Osteoblast (primary cell): Measurements from ENCODE around the gene MYO5B. TPM values are rescaled to one million over a fixed set of nuclear protein-coding genes. Genes with fewer than 3 reads are reported as not detected.

Experiments used
- DNase-seq: peaks from one replicate; pipeline ENCODE4 v3.0.0; 2011; ENCODE audit warnings: low spot score, mixed read lengths; ENCODE audit not compliant: insufficient read length; ENCODE audit errors: missing footprints
- H2AFZ ChIP-seq: 2 replicates; pipeline ENCODE4 v1.6.0; 2011; ENCODE audit warnings: mild to moderate bottlenecking, low read length
- H3K27ac ChIP-seq: 2 replicates; pipeline ENCODE4 v1.5.1; 2011; ENCODE audit warnings: mild to moderate bottlenecking, low read depth, low read length, moderate library complexity
- H3K27me3 ChIP-seq: 2 replicates; pipeline ENCODE4 v1.6.0; 2012; ENCODE audit warnings: mild to moderate bottlenecking, control low read depth, inconsistent platforms, low read length, moderate library complexity; ENCODE audit not compliant: insufficient read depth
- H3K36me3 ChIP-seq: 2 replicates; pipeline ENCODE4 v1.5.1; 2011; ENCODE audit warnings: mild to moderate bottlenecking, low read length, control low read depth, moderate library complexity; ENCODE audit not compliant: insufficient read depth
- H3K4me1 ChIP-seq: 2 replicates; pipeline ENCODE4 v1.5.1; 2011; ENCODE audit warnings: mild to moderate bottlenecking, low read length, control low read depth, moderate library complexity; ENCODE audit not compliant: insufficient read depth
- H3K4me2 ChIP-seq: 2 replicates; pipeline ENCODE4 v1.6.0; 2011; ENCODE audit warnings: mild to moderate bottlenecking, low read length; ENCODE audit not compliant: insufficient read depth
- H3K4me3 ChIP-seq: fragments of 200-600 bp; sonication (generic); 3 replicates; pipeline ENCODE4 v1.5.1; 2012; ENCODE audit warnings: mild to moderate bottlenecking, low read length, inconsistent platforms; ENCODE audit not compliant: insufficient read depth
- H3K79me2 ChIP-seq: 2 replicates; pipeline ENCODE4 v1.6.0; 2012; ENCODE audit warnings: mild to moderate bottlenecking, low read length, control low read depth, inconsistent platforms; ENCODE audit not compliant: insufficient read depth
- H3K9me3 ChIP-seq: 2 replicates; pipeline ENCODE4 v1.5.1; 2011; ENCODE audit warnings: low read depth, low read length, control low read depth
- H4K20me1 ChIP-seq: 2 replicates; pipeline ENCODE4 v1.6.0; 2012; ENCODE audit warnings: mild to moderate bottlenecking, low read length, control low read depth; ENCODE audit not compliant: insufficient read depth
- CTCF ChIP-seq: IDR thresholded peaks from 2 replicates; pipeline ENCODE4 v1.5.1; 2011; ENCODE audit warnings: mild to moderate bottlenecking, low read depth, low read length, moderate library complexity; ENCODE audit errors: extremely low read depth
- total RNA-seq: library from RNA; depleted of rRNA; stranded (reverse); fragments of >200 nt; gene quantifications from 2 replicates; pipeline ENCODE4 v1.2.3, GENCODE V29; 2012

The MYO5B gene
- total RNA-seq, 1 donor: 0.36 TPM

DNA sequence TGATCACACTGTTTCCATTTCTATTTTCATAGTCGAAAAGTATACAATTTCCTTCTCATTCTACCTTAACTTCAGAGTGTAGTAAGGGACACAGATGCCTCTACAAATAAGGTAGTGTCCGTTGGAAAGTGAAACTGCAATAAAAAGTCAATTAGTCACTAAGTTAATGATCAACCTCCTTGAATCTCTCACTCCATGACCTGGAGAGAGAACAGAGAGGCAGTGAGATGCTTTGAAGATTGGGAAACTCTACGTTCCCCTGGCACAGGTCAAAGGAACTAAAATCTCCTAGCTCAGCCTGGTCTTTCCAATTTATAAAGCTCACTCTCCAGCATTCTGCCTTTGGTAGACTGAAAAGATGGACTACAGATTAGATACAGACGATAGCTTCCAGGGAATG, 227.8 kb downstream of the MYO5B start:
- H3K79me2 ChIP-seq: no peaks in the 10 kb centered on the region
- no peak for TF ChIP-seq CTCF
- H3K36me3 ChIP-seq: no peaks in the 10 kb centered on the region
- no peaks in the 10 kb centered on the region for H3K27me3 ChIP-seq
- no peak overlapping the region for H2AFZ ChIP-seq
- no peak overlapping the region for H3K27ac ChIP-seq
- no peak overlapping the region for H3K4me3 ChIP-seq
- H3K9me3 ChIP-seq: no peaks in the 10 kb centered on the region
- H3K4me2 ChIP-seq: no peak overlapping the region
- H4K20me1 ChIP-seq: no peaks in the 10 kb centered on the region
- DNase-seq: no peak
- H3K4me1 ChIP-seq: no peaks in the 10 kb centered on the region

DNA sequence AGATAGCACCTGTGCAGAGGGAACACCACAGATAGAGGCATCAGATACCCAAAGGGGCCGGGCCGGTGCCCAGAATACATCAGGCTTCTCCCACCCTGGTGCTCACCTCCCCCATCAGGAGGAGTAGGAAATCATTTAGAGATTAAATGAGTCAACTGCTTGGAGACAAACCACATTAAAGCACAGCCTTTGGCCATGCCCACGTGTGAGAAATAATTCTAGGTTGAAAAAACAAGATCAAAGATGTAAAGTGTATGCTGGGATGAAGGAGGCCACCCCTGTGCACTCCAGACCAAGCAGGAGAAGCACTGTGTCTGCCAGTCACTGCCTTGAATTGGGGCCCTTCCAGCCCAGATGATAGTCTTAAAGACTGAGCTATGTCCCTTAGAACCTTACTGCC, 228.9 kb downstream of the MYO5B start:
- Histone ChIP-seq H3K9me3 (no peaks in the 10 kb centered on the region), H3K4me2 (no peak overlapping the region), H4K20me1 (no peaks in the 10 kb centered on the region), H3K27ac (no peak overlapping the region), H3K4me1 (no peaks in the 10 kb centered on the region), H3K4me3 (no peak overlapping the region), H2AFZ (no peak overlapping the region), H3K79me2 (no peaks in the 10 kb centered on the region), H3K27me3 (no peaks in the 10 kb centered on the region), H3K36me3 (no peaks in the 10 kb centered on the region)
- no peak for DNase-seq
- no peak for TF ChIP-seq CTCF

- H3K27ac ChIP-seq: no peak overlapping the region
- DNase-seq: no peak
- TF ChIP-seq CTCF: no peak
- H3K27me3 ChIP-seq: no peaks in the 10 kb centered on the region
- no peak overlapping the region for H3K4me3 ChIP-seq
- H2AFZ ChIP-seq: no peak overlapping the region
- H3K36me3 ChIP-seq: no peaks in the 10 kb centered on the region
- no peaks in the 10 kb centered on the region for H3K9me3 ChIP-seq
- H3K4me2 ChIP-seq: no peak overlapping the region
- H4K20me1 ChIP-seq: no peaks in the 10 kb centered on the region
- no peaks in the 10 kb centered on the region for H3K79me2 ChIP-seq
- no peaks in the 10 kb centered on the region for H3K4me1 ChIP-seq
Observed at GRCh38 chr18:49963217-49963616, 231.7 kb downstream of the MYO5B start.

- H2AFZ ChIP-seq: no peak overlapping the region
- no peak for TF ChIP-seq CTCF
- no peaks in the 10 kb centered on the region for H3K27me3 ChIP-seq
- H3K9me3 ChIP-seq: no peaks in the 10 kb centered on the region
- H3K36me3 ChIP-seq: no peaks in the 10 kb centered on the region
- DNase-seq: no peak
- no peaks in the 10 kb centered on the region for H4K20me1 ChIP-seq
- no peaks in the 10 kb centered on the region for H3K4me1 ChIP-seq
- H3K4me2 ChIP-seq: no peak overlapping the region
- no peaks in the 10 kb centered on the region for H3K79me2 ChIP-seq
- no peak overlapping the region for H3K27ac ChIP-seq
- no peak overlapping the region for H3K4me3 ChIP-seq
Observed at GRCh38 chr18:49961271-49961670, 233.7 kb downstream of the MYO5B start.
